OCI-LY7 (cell line): ENCODE data around the gene GPATCH2. TPM values are rescaled to one million over a fixed set of nuclear protein-coding genes. Genes with fewer than 3 reads are reported as not detected.

Experiments used
- BruUV-seq: library from RNA; stranded (reverse); fragments of 400-500 nt; replicated peaks from 2 replicates; lab custom pipeline; 2021; lab: Mats Ljungman, UMichigan
- CTCF ChIA-PET: fragments of 300-600 bp; sonication (Branson Sonifier 250); formaldehyde crosslinking; loops from one replicate; lab custom pipeline; 2022; ENCODE audit warnings: antibody characterized with exemption; ENCODE audit not compliant: unreplicated experiment; lab: Charles Lee
- POLR2A ChIA-PET: fragments of 300-600 bp; sonication (Branson Sonifier 250); formaldehyde crosslinking; loops from one replicate; lab custom pipeline; 2022; ENCODE audit warnings: antibody characterized with exemption; lab: Charles Lee
- DNase-seq: peaks from one replicate; pipeline ENCODE4 v3.0.0-alpha.2; 2015; ENCODE audit warnings: low spot score
- H2AFZ ChIP-seq: fragments of 200-600 bp; sonication (generic), shearing (Covaris generic); 2 replicates; pipeline ENCODE4 v1.6.1; 2014; ENCODE audit warnings: mild to moderate bottlenecking, antibody characterized with exemption, low read length, moderate library complexity
- H3K27ac ChIP-seq: fragments of 200-600 bp; sonication (generic); 2 replicates; pipeline ENCODE4 v1.5.1; 2014; ENCODE audit warnings: mixed run types, low read depth, mild to moderate bottlenecking, moderate library complexity, low read length, inconsistent platforms; ENCODE audit not compliant: poor library complexity, severe bottlenecking
- H3K36me3 ChIP-seq: fragments of 200-600 bp; sonication (generic); 2 replicates; pipeline ENCODE4 v1.6.1; 2014; ENCODE audit warnings: mild to moderate bottlenecking, antibody characterized with exemption, low read length, moderate library complexity, mixed read lengths; ENCODE audit not compliant: insufficient read depth
- H3K4me1 ChIP-seq: fragments of 200-600 bp; sonication (generic); 2 replicates; pipeline ENCODE4 v1.5.1; 2014; ENCODE audit warnings: mild to moderate bottlenecking, low read length; ENCODE audit not compliant: insufficient read depth, poor library complexity, severe bottlenecking
- H3K4me2 ChIP-seq: fragments of 200-600 bp; sonication (generic); 2 replicates; pipeline ENCODE4 v1.6.1; 2014; ENCODE audit warnings: mild to moderate bottlenecking, low read length
- H3K4me3 ChIP-seq: fragments of 200-600 bp; sonication (generic); 2 replicates; pipeline ENCODE4 v1.5.1; 2014; ENCODE audit warnings: mild to moderate bottlenecking, low read depth, low read length; ENCODE audit not compliant: poor library complexity, severe bottlenecking
- H3K79me2 ChIP-seq: fragments of 200-600 bp; sonication (generic); 2 replicates; pipeline ENCODE4 v1.6.1; 2016; ENCODE audit warnings: low read depth, mild to moderate bottlenecking, low read length, moderate library complexity, mixed read lengths; ENCODE audit not compliant: insufficient read depth
- H3K9me2 ChIP-seq: fragments of 200-600 bp; sonication (generic); 2 replicates; pipeline ENCODE4 v1.6.1; 2016; ENCODE audit warnings: mild to moderate bottlenecking, low read length, mixed read lengths; ENCODE audit not compliant: insufficient read depth
- H3K9me3 ChIP-seq: fragments of 200-600 bp; sonication (generic); 2 replicates; pipeline ENCODE4 v1.6.1; 2014; ENCODE audit warnings: mild to moderate bottlenecking, mixed run types, low read length, mixed read lengths
- H4K20me1 ChIP-seq: fragments of 200-600 bp; sonication (generic); 2 replicates; pipeline ENCODE4 v1.6.1; 2014; ENCODE audit warnings: mild to moderate bottlenecking, antibody characterized with exemption, low read length, moderate library complexity, mixed read lengths; ENCODE audit not compliant: insufficient read depth
- CTCF ChIP-seq: fragments of 200-600 bp; sonication (generic); conservative IDR thresholded peaks from 2 replicates; pipeline ENCODE4 v1.5.1; 2014; ENCODE audit warnings: mild to moderate bottlenecking, antibody characterized with exemption, low read length, moderate library complexity, mixed read lengths
- EZH2phosphoT487 ChIP-seq: fragments of 200-600 bp; sonication (generic); IDR thresholded peaks from 2 replicates; pipeline ENCODE4 v1.6.1; 2018; ENCODE audit warnings: low read depth, borderline replicate concordance, mild to moderate bottlenecking, mixed run types, antibody characterized with exemption, low read length, moderate library complexity, mixed read lengths
- intact Hi-C: fragments of 100-400 bp; cut with micrococcal nuclease; formaldehyde crosslinking; loops from one replicate; pipeline ENCODE4 v1.10.0; 2022; ENCODE audit not compliant: unreplicated experiment
- total RNA-seq, 2 experiments: library from RNA; depleted of rRNA in 1 of 2; stranded (reverse); fragments of >200 nt in 1 of 2; shearing (Covaris generic) in 1 of 2; gene quantifications; 2 replicates each; pipeline ENCODE4 v1.2.3, GENCODE V29; 2014 to 2022

The GPATCH2 gene
- total RNA-seq, 2 experiments from 2014 or later, result 8.8 to 12.7 TPM

GRCh38 chr1:217617126-217617525 is 13.8 kb downstream of the GPATCH2 start:
- no TSS peak for BruUV-seq
- CTCF ChIA-PET, result no interaction called here

GRCh38 chr1:217614200-217614712 is 16.6 kb downstream of the GPATCH2 start:
- no TSS peak for BruUV-seq
- H3K27ac ChIP-seq, result no peak overlapping the region
- no peaks in the 10 kb centered on the region for H3K79me2 ChIP-seq
- DNase-seq, result no peak
- no peaks in the 10 kb centered on the region for H3K4me1 ChIP-seq
- no peaks in the 10 kb centered on the region for H3K9me3 ChIP-seq
- H3K36me3 ChIP-seq, result peaks cover 46% of the 10 kb centered on the region; the same call in 1 of the 2 replicates
- ChIA-PET CTCF (no interaction called here), POLR2A (interaction anchor here (0.6 to 1.7 kb wide), 5 partner anchors 9 to 307 kb away, joined by 3 to 5 read pairs (median 3); no protein-coding TSS in a partner anchor)
- H2AFZ ChIP-seq, result no peak overlapping the region
- TF ChIP-seq EZH2phosphoT487 (no peak), CTCF (no peak)
- no peaks in the 10 kb centered on the region for H3K9me2 ChIP-seq
- H4K20me1 ChIP-seq, result peaks cover 7% of the 10 kb centered on the region; the same call in 1 of the 2 replicates
- no peak overlapping the region for H3K4me3 ChIP-seq
- no peak overlapping the region for H3K4me2 ChIP-seq
- intact Hi-C loops, result no loop called here

More at GRCh38 chr1:217617126-217617525, 13.8 kb downstream of the GPATCH2 start:
- peaks cover 7% of the 10 kb centered on the region; the same call in 1 of the 2 replicates for H4K20me1 ChIP-seq
- H2AFZ ChIP-seq, result no peak overlapping the region
- H3K79me2 ChIP-seq, result peaks cover 13% of the 10 kb centered on the region; the same call in 1 of the 2 replicates
- no peak overlapping the region for H3K4me2 ChIP-seq
- no peaks in the 10 kb centered on the region for H3K9me3 ChIP-seq
- H3K36me3 ChIP-seq, result peaks cover 31% of the 10 kb centered on the region; the same call in 1 of the 2 replicates
- H3K4me1 ChIP-seq, result no peaks in the 10 kb centered on the region
- intact Hi-C loops, result no loop called here
- H3K4me3 ChIP-seq, result no peak overlapping the region
- no peak overlapping the region for H3K27ac ChIP-seq
- no peak for DNase-seq
- TF ChIP-seq EZH2phosphoT487, result no peak
- TF ChIP-seq CTCF, result no peak
- H3K9me2 ChIP-seq, result no peaks in the 10 kb centered on the region
- POLR2A ChIA-PET, result interaction anchor here (0.6 to 1.0 kb wide), 3 partner anchors 10 to 31 kb away, joined by 3 read pairs; no protein-coding TSS in a partner anchor

GRCh38 chr1:217605390-217605789 is 25.5 kb downstream of the GPATCH2 start:
- no peaks in the 10 kb centered on the region for H3K4me1 ChIP-seq
- H3K4me3 ChIP-seq, result no peak overlapping the region
- POLR2A ChIA-PET, result interaction anchor here (0.9 to 1.3 kb wide), 3 partner anchors 9 to 166 kb away, joined by 3 to 5 read pairs (median 3); no protein-coding TSS in a partner anchor
- no peak overlapping the region for H3K27ac ChIP-seq
- H3K79me2 ChIP-seq, result no peaks in the 10 kb centered on the region
- H2AFZ ChIP-seq, result no peak overlapping the region
- peaks cover 20% of the 10 kb centered on the region; the same call in 1 of the 2 replicates for H3K36me3 ChIP-seq
- H3K9me3 ChIP-seq, result no peaks in the 10 kb centered on the region
- CTCF ChIA-PET, result no interaction called here
- H3K4me2 ChIP-seq, result no peak overlapping the region
- no peaks in the 10 kb centered on the region for H3K9me2 ChIP-seq
- DNase-seq, result no peak
- BruUV-seq, result no TSS peak
- no peaks in the 10 kb centered on the region for H4K20me1 ChIP-seq
- no peak for TF ChIP-seq EZH2phosphoT487
- no peak for TF ChIP-seq CTCF
- intact Hi-C loops, result no loop called here
